Measurements from ENCODE around the gene ANTXRL.

GRCh38 chr10:46253076-46254006 is 33.5 kb upstream of the ANTXRL start:
- TF ChIP-seq POLR2A (IDR thresholded peaks at IDR 0.05) (no peak), CTCF (IDR thresholded peaks at IDR 0.05) (no peak)

Measured in esophagus squamous epithelium (tissue), 4 donors.